Suprapubic skin (tissue), 4 donors: ENCODE data around the gene ZNF532. TPM values are rescaled to one million over a fixed set of nuclear protein-coding genes. Genes with fewer than 3 reads are reported as not detected.

ENCODE experiments used
- DNase-seq, 2 donors: peaks; one replicate each; pipeline ENCODE4 v3.0.0-alpha.2; 2019; ENCODE audit warnings: low spot score in 2 of 2
- H3K27ac ChIP-seq: fragments of 200-600 bp; sonication (generic); one replicate; pipeline ENCODE4 v1.5.1; 2019
- H3K27me3 ChIP-seq: fragments of 200-600 bp; sonication (generic); one replicate; pipeline ENCODE4 v1.5.1; 2019
- H3K36me3 ChIP-seq: fragments of 200-600 bp; sonication (generic); one replicate; pipeline ENCODE4 v1.5.1; 2019
- H3K4me1 ChIP-seq: fragments of 200-600 bp; sonication (generic); one replicate; pipeline ENCODE4 v1.5.1; 2019
- H3K4me3 ChIP-seq: fragments of 200-600 bp; sonication (generic); one replicate; pipeline ENCODE4 v1.5.1; 2019; ENCODE audit warnings: mild to moderate bottlenecking
- H3K9me3 ChIP-seq: fragments of 200-600 bp; sonication (generic); one replicate; pipeline ENCODE4 v1.5.1; 2019
- CTCF ChIP-seq, 2 donors: fragments of 200-600 bp in 1 of 2; fragments of 450-650 bp in 1 of 2; sonication (generic) in 1 of 2; IDR thresholded peaks; one replicate each; pipeline ENCODE4 v1.5.1; 2016 to 2019; ENCODE audit warnings: antibody characterized with exemption in 2 of 2, mild to moderate bottlenecking in 1 of 2, moderate library complexity in 1 of 2
- EP300 ChIP-seq: sonication (generic); formaldehyde crosslinking; IDR thresholded peaks from one replicate; pipeline ENCODE4 v1.6.1; 2017; ENCODE audit warnings: antibody characterized with exemption
- POLR2A ChIP-seq, 2 donors: fragments of 450-650 bp; IDR thresholded peaks; one replicate each; pipeline ENCODE4 v1.6.1; 2017; ENCODE audit warnings: antibody characterized with exemption in 2 of 2, mild to moderate bottlenecking in 2 of 2, moderate library complexity in 2 of 2
- POLR2AphosphoS5 ChIP-seq, 3 donors: sonication (generic); formaldehyde crosslinking; IDR thresholded peaks; one replicate each; pipeline ENCODE4 v1.6.1; 2017; ENCODE audit warnings: antibody characterized with exemption in 3 of 3
- WGBS: methylation state at CpG from one replicate; pipeline ENCODE4 v1.1.5; 2018; 5-methylcytosine and 5-hydroxymethylcytosine counted together
- total RNA-seq, 4 donors: library from RNA; depleted of rRNA; stranded (reverse); fragments of >200 nt; gene quantifications; one replicate each; pipeline ENCODE4 v1.1.0, GENCODE V29; 2016

Gene ZNF532
- total RNA-seq, 4 donors from 2014 or later, result 31.1 to 58.5 (median 51.7) TPM

DNA sequence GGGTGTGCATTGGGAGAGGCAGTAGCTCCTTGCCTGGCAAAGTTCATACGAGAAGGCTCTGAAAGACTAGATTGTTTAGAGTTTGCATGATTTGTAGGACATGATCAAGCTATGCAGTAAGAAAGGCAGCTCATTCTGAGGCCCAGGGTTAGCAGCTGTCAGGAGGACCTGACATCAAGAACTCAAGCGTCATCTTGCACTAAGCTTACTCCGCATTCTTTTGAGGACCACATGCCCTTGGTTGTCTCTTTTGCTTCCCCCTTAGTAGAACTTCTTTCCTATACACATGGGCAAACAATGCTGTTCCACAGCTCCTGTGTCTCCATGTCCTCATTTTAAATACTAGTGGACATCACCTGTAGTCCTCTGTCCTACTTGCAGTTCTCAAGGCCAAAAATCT, 14.0 kb downstream of the ZNF532 start:
- no peak overlapping the region for H3K27ac ChIP-seq

DNA sequence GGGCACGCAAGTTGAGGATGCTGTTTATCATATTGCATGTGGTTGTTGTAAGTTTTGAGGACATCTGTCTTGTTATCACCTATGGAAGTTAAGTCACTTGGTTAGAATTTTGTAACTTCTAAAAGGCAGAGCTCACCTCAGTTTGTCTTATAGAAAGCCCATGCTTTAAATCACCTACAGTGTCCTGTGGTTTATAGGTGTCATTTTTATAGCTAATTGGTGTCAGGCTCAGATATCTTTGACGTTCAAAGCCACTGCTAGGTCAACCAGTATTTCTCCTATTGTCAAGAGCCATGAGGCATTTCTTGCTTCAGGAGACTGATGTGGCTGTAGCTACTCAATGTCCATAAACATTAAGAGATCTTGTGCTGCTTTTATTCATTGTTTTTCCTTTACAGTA, 16.8 kb downstream of the ZNF532 start:
- Histone ChIP-seq H3K4me3 (no peak overlapping the region), H3K27me3 (no peaks in the 10 kb centered on the region), H3K4me1 (no peaks in the 10 kb centered on the region), H3K27ac (no peak overlapping the region), H3K9me3 (no peaks in the 10 kb centered on the region), H3K36me3 (peaks cover 8% of the 10 kb centered on the region)
- WGBS, result 50% methylated on average over 2 of the region's 2 CpGs
- TF ChIP-seq EP300, result no peak
- TF ChIP-seq POLR2A (IDR thresholded peaks at IDR 0.05), result no peak
- no peak for TF ChIP-seq POLR2AphosphoS5 (IDR thresholded peaks at IDR 0.05)
- no peak for TF ChIP-seq CTCF (IDR thresholded peaks at IDR 0.05)
- no peak for DNase-seq

More for the DNA sequence above, 14.0 kb downstream of the ZNF532 start:
- WGBS, result 96% methylated on average over 2 of the region's 3 CpGs
- Histone ChIP-seq H3K9me3 (no peaks in the 10 kb centered on the region), H3K4me3 (no peak overlapping the region), H3K4me1 (no peaks in the 10 kb centered on the region), H3K27me3 (no peaks in the 10 kb centered on the region), H3K36me3 (peaks cover 20% of the 10 kb centered on the region)
- no peak for DNase-seq
- TF ChIP-seq POLR2AphosphoS5 (IDR thresholded peaks at IDR 0.05) (no peak), POLR2A (IDR thresholded peaks at IDR 0.05) (no peak), EP300 (no peak), CTCF (IDR thresholded peaks at IDR 0.05) (no peak)

DNA sequence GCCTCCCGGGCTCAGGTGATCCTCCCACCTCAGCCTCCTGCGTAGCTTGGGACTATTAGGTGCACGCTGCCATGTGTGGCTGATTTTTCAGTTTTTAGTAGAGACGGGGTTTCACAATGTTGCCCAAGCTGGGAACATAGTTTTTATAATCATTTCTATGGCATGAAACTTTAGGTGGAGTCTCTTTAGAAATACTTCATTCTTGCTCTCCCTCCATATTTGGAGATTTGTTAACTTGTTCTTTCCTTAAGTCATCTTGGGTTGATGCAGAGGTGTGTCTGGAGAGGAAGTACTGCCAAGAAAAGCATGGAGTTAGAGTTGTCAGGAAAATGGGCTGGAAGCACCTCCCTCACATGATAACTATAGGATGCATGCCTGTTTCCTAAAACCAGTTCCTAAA, 17.4 kb downstream of the ZNF532 start:
- WGBS, result 97% methylated on average over 4 of the region's 4 CpGs
- Histone ChIP-seq H3K27ac (no peak overlapping the region), H3K27me3 (no peaks in the 10 kb centered on the region), H3K9me3 (no peaks in the 10 kb centered on the region), H3K36me3 (peaks cover 8% of the 10 kb centered on the region), H3K4me3 (no peak overlapping the region), H3K4me1 (peaks cover 6% of the 10 kb centered on the region)
- TF ChIP-seq CTCF (IDR thresholded peaks at IDR 0.05) (no peak), POLR2AphosphoS5 (IDR thresholded peaks at IDR 0.05) (no peak), EP300 (no peak), POLR2A (IDR thresholded peaks at IDR 0.05) (no peak)
- no peak for DNase-seq

GRCh38 chr18:58882686-58883085, 18.0 kb downstream of the ZNF532 start:
- 41% methylated on average over 1 of the region's 1 CpG for WGBS

GRCh38 chr18:58884680-58885079, 20.0 kb downstream of the ZNF532 start:
- H3K9me3 ChIP-seq, result no peaks in the 10 kb centered on the region
- no peaks in the 10 kb centered on the region for H3K27me3 ChIP-seq
- TF ChIP-seq CTCF (IDR thresholded peaks at IDR 0.05) (no peak), POLR2AphosphoS5 (IDR thresholded peaks at IDR 0.05) (no peak), POLR2A (IDR thresholded peaks at IDR 0.05) (no peak), EP300 (no peak)
- WGBS, result 94% methylated on average over 5 of the region's 5 CpGs
- H3K4me1 ChIP-seq, result peaks cover 13% of the 10 kb centered on the region
- DNase-seq, result no peak
- H3K36me3 ChIP-seq, result no peaks in the 10 kb centered on the region
- H3K4me3 ChIP-seq, result no peak overlapping the region
- H3K27ac ChIP-seq, result no peak overlapping the region

More at GRCh38 chr18:58882686-58883085, 18.0 kb downstream of the ZNF532 start:
- Histone ChIP-seq H3K36me3 (peaks cover 8% of the 10 kb centered on the region), H3K4me1 (peaks cover 11% of the 10 kb centered on the region), H3K27ac (no peak overlapping the region), H3K27me3 (no peaks in the 10 kb centered on the region), H3K9me3 (no peaks in the 10 kb centered on the region), H3K4me3 (no peak overlapping the region)
- DNase-seq, result no peak
- TF ChIP-seq POLR2A (IDR thresholded peaks at IDR 0.05) (no peak), EP300 (no peak)

GRCh38 chr18:58886431-58886830, 21.8 kb downstream of the ZNF532 start:
- TF ChIP-seq POLR2A (IDR thresholded peaks at IDR 0.05) (no peak), EP300 (no peak), CTCF (IDR thresholded peaks at IDR 0.05) (no peak), POLR2AphosphoS5 (IDR thresholded peaks at IDR 0.05) (no peak)
- peaks cover 19% of the 10 kb centered on the region for H3K4me1 ChIP-seq
- H3K9me3 ChIP-seq, result no peaks in the 10 kb centered on the region
- no peaks in the 10 kb centered on the region for H3K36me3 ChIP-seq
- no peak for DNase-seq
- H3K27me3 ChIP-seq, result no peaks in the 10 kb centered on the region
- H3K4me3 ChIP-seq, result no peak overlapping the region
- H3K27ac ChIP-seq, result no peak overlapping the region
- WGBS, result 69% methylated on average over 3 of the region's 3 CpGs
